GM18498 (cell line): ENCODE measurements around the gene LEO1.

Source experiments
- ATAC-seq: cut with Tn5 transposase; IDR thresholded peaks from one replicate; pipeline ENCODE4 v1.9.1; 2021; ENCODE audit warnings: mild to moderate bottlenecking, moderate library complexity; ENCODE audit not compliant: unreplicated experiment

The LEO1 gene

GRCh38 chr15:51935466-51936104 lies 36.0 kb downstream of the LEO1 start:
- peak; percentile 86 for ATAC-seq

- ATAC-seq: no peak
These were observed 39.4 kb downstream of the LEO1 start for GRCh38 chr15:51932161-51932560.

- no peak for ATAC-seq
These were observed 39.9 kb downstream of the LEO1 start for GRCh38 chr15:51931638-51932037.

GRCh38 chr15:51931016-51931415 lies 40.6 kb downstream of the LEO1 start:
- no peak for ATAC-seq

- no peak for ATAC-seq
These were observed 44.8 kb downstream of the LEO1 start for GRCh38 chr15:51926809-51927208.

- no peak for ATAC-seq
These were observed 47.2 kb downstream of the LEO1 start for GRCh38 chr15:51924156-51925068.

GRCh38 chr15:51917493-51917892 lies 54.1 kb downstream of the LEO1 start:
- no peak for ATAC-seq

- no peak for ATAC-seq
These were observed 59.0 kb downstream of the LEO1 start for GRCh38 chr15:51912528-51912927.

GRCh38 chr15:51909584-51909983 lies 62.0 kb downstream of the LEO1 start:
- ATAC-seq: no peak

GRCh38 chr15:51908316-51908715 lies 63.3 kb downstream of the LEO1 start:
- ATAC-seq: no peak

- ATAC-seq: no peak
These were observed 64.3 kb downstream of the LEO1 start for GRCh38 chr15:51907136-51907862.

- no peak for ATAC-seq
These were observed 66.6 kb downstream of the LEO1 start for GRCh38 chr15:51904931-51905330.

GRCh38 chr15:51904421-51904820 lies 67.2 kb downstream of the LEO1 start:
- ATAC-seq: no peak

- no peak for ATAC-seq
These were observed 82.1 kb downstream of the LEO1 start for GRCh38 chr15:51889486-51889885.

- ATAC-seq: no peak
These were observed 82.9 kb downstream of the LEO1 start for GRCh38 chr15:51888593-51889195.
